NOMO-1 treated with dmso at 0.1 percent for 144 hours (cell line): ENCODE measurements around the gene DHX34.
"Not testable (repeated sequence)": the region's sequence is repeated elsewhere in the genome, so short reads cannot be mapped to it uniquely, and the experiment has no call there.

ENCODE experiments used
- DNase-seq: peaks from one replicate; lab custom pipeline; 2025; ENCODE audit not compliant: unreplicated experiment; lab: John Stamatoyannopoulos, UW

DHX34 gene

GRCh38 chr19:47365455-47365854, 16.3 kb downstream of the DHX34 start:
- DNase-seq, result not testable (repeated sequence)

DNA sequence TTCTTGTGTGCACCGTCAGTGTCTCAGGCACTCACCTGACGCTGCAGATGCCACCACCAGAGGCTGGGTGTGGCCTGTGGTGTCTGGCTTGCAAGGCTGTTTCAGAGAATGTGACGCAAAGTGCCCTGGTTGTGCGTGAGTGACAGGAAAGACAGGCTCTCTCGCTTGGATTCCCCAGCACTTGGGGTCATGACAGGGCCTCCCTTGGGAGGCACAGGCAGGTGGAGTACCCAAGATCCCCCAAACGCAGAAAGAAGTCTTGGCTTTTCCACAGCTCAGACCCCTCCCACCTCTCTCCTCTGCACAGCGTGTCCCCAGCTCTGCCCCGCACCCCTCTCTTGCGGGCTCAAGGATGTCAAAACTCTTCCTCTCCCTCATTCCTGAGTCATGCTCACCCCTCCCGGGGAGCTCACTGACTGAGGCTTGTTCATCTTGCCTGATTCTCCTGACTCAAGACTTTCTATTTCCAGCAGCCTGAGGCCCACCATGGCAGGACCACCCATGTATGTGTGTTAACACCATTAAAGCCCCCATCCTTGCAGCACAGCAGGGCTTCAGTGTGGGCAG, 21.0 kb downstream of the DHX34 start:
- DNase-seq, result peak; percentile 83

GRCh38 chr19:47371261-47371660, 22.1 kb downstream of the DHX34 start:
- no peak for DNase-seq

DNA sequence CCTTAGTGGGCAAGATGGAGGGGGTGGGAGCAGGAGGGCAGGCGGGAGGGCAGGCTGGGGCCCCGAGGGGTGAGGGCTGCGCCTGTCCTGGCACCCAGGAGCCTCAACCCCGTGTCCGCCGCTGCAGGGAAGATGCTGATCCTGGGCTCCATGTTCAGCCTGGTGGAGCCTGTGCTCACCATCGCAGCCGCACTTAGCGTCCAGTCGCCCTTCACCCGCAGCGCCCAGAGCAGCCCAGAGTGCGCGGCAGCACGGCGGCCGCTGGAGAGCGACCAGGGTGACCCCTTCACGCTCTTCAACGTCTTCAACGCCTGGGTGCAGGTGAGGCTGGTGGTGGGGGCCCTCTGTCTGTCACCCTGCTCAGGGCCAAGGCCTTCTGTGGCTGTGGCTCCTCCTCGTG, 23.5 kb downstream of the DHX34 start:
- no peak for DNase-seq

DNA sequence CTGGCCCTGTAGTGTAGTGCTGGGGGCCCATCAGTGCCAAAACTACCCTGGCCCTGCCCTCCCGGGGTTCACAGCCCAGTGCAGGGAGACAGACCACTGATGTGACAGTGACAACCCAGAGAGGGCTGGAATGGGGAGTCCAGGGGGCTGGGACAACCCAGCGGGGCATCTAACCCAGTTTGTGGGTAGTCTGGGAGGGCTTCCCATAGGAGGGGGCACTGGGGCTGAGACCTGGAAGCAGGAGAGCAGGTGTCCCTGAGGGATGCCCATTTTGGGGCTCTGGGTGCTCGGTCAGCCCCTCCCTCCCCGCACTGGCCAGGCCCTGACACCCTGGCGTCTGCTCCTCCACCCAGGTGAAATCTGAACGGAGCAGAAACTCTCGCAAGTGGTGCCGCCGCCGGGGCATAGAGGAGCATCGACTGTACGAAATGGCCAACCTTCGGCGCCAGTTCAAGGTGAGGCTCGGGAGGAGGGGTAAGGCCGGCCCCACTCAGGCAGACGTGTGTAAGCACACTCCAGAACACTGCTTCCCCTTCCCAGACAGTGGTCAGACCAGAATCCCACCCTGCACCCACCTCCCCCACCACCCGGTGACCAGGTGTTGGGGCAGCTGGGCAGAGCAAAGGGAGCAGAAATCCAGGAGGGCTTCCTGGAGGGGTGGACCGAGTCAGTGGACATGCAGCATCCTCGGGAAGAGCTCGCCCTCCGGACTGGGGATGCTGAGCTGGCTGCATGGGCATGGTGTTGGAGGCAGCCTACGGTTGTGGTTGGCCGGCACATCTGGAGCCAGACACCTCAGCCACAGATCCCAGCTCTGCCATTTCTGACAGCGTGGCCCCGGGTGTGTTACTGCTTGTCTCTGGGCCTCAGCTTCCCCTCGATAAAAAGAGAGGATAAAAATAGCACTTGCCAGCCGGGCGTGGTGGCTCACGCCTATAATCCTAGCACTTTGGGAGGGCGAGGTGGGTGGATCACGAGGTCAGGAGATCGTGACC, 24.4 kb downstream of the DHX34 start:
- no peak for DNase-seq

DNA sequence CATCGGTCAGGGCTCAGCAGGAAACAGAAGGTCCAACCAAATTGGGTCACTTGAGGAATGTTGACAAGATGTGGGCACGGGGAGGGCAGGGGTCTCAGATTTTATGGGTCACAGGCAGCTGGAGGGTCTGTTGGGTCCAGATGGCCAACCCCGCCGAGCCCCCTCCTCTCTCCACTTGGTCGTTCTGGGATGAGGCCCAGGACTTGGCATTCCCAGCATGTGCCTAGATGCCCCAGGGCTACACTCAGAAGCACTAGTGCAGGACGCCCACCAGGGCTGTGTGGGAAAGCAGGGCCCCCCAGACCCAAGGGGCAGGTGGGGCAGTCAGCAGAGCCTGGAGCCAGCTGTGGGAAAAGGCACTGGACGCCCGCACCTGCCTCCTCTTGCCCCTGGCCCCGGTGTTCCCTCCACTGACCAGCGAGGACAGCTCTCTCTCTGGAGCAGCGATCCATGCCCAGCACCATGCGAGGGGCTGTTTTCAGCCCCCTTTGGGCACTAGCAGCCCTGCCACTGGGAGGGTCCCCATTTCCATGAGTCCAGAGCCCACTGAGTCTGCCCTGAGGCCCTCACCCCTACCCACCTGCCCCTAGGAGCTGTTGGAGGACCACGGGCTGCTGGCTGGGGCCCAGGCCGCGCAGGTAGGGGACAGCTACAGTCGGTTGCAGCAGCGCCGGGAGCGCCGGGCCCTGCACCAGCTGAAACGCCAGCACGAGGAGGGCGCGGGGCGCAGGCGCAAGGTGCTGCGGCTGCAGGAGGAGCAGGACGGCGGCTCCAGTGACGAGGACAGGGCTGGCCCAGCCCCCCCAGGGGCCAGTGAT, 26.0 kb downstream of the DHX34 start:
- DNase-seq, result no peak

DNA sequence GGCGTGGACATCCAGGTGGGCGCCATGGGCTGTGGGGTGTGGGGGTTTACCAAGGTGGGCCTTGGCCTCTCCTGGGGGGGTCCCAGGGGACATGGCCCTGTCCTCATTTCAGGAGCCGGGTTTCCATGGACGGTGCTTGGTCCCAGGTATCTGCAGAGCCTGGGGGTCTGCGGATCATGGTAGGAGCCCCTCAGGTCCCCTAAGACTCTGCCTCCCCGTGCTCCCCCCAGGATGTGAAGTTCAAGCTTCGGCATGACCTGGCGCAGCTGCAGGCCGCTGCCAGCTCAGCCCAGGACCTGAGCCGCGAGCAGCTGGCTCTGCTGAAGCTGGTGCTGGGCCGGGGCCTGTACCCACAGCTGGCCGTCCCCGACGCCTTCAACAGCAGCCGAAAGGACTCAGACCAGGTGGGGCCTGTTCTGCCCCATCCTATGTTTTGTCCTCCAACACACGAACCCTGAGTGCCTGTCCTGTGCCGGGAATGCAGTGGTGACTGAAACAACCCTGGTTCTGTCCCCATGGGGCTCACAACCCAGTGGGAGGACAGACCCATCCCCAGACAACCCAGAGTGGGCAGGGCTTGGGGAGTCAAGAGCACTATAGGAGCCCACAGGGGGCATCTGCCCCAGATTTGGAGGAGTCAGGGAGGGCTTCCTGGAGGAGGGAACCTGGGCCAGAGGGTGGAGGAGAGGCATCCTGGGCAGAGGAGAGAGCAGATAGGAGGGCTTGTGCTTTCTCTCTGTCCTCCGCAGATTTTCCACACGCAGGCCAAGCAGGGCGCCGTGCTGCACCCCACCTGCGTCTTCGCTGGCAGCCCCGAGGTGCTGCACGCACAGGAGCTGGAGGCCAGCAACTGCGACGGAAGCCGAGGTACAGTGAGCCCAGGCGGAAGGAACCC, 26.8 kb downstream of the DHX34 start:
- DNase-seq, result no peak

GRCh38 chr19:47376589-47377144, 27.6 kb downstream of the DHX34 start:
- peak; percentile 46 for DNase-seq

DNA sequence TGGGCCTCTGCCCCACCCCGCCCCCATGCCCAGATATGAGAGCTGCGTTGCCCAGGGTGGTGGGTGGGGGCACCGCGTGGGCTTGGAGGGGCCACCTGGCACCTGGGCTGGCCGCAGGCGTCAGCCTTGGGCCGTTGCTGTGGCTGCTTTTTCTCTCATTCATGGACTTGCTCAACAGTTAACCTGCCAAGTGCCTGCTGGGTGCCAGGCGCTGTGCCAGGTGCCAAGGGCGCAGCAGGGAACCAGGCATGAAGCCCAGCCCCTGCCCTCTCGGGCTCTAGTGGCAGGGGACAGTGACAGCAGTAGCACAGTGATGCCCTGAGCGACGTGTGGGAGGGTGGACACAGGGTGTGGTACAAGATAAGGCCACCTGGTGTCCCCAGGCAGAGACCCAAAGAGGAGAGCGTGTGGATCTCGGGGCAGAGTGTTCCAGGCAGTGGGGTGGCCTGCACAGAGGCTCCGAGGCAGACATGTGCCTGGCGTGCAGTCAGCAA, 28.1 kb downstream of the DHX34 start:
- DNase-seq, result no peak

DNA sequence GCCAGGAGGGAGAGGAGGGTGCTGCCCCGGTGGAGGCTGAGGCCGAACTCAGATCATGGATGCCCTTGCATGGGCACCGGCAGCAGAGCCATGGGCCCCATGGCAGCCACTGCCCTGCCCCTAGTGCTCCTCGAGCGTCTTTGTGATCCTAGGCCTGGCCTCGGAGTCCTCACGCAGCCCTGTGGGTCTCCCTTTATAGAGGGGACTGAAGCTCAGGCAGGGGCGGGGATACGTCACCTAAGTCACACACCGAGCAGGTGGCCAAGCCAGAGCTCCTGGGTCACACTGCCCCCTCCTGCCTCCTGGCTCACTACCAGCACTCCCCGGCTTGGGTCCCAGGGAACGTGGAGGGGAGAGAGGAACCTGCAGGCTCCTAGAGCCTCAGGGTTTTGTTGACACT, 28.7 kb downstream of the DHX34 start:
- no peak for DNase-seq

- DNase-seq, result no peak
These were observed 29.1 kb downstream of the DHX34 start for GRCh38 chr19:47378246-47378645.

- DNase-seq, result no peak
These were observed 30.3 kb downstream of the DHX34 start for GRCh38 chr19:47379381-47379938.

DNA sequence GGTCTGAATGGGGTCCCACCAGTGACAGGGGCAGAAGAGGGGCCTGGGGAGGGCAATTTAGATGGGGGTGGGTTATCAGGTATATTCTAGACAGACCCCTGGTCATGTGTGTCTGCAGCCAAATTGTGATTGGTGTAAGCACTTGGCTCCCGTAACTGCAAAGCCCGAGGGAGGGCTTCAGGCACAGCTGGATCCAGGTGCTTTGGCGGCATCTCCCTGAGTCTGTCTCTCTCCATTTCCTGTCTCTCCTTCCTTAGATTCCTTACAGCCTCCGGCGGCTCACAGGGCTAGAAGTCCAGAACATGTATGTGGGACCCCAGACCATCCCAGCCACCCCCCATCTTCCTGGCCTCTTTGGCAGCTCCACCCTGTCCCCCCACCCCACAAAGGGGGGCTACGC, 31.4 kb downstream of the DHX34 start:
- no peak for DNase-seq

DNA sequence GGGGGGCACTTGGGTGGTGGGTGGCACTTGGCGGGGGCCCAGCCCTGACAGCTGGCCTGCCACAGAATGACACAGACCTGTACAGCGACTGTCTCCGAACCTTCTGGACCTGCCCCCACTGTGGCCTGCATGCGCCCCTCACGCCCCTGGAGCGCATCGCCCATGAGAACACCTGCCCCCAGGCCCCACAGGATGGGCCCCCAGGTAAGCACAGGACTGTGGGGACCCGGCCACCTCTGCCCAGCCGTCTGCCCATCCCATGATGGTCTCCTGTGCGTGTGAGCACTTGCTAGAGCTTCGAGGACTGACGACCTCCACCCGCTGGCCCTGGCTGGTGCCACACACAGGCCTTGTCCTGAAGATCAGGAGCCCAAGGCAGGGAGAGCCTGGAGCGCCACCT, 32.0 kb downstream of the DHX34 start:
- DNase-seq, result no peak

- peak; percentile 36 for DNase-seq
These were observed 32.7 kb downstream of the DHX34 start for GRCh38 chr19:47381653-47382279.

GRCh38 chr19:47383890-47384289, 34.8 kb downstream of the DHX34 start:
- DNase-seq, result not testable (repeated sequence)

- not testable (repeated sequence) for DNase-seq
These were observed 35.4 kb downstream of the DHX34 start for GRCh38 chr19:47384533-47384932.

- DNase-seq, result not testable (repeated sequence)
These were observed 37.5 kb downstream of the DHX34 start for GRCh38 chr19:47386582-47386981.

DNA sequence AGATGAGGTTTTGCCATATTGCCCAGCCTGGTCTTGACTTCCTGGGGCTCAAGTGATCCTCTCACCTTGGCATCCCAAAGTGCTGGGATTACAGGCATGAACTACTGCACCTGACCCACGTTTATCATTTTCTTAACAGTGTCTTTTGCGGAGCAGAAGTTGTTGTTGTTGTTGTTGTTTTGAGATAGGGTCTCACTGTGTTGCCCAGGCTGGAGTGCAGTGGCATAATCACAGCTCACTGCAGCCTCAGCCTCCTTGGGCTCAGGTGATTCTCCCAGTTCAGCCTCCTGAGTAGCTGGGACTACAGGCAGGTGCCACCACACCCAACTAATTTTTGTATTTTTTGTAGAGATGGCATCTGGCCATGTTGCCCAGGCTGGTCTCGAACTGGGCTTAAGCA, 38.5 kb downstream of the DHX34 start:
- DNase-seq, result not testable (repeated sequence)
